HG02970 (cell line): ENCODE results near the gene MNX1.

ENCODE experiments used
- ATAC-seq: cut with Tn5 transposase; IDR thresholded peaks from one replicate; pipeline ENCODE4 v1.9.1; 2021; ENCODE audit warnings: mild to moderate bottlenecking, moderate library complexity, moderate number of reproducible peaks; ENCODE audit not compliant: unreplicated experiment, low FRiP score

The MNX1 gene

DNA sequence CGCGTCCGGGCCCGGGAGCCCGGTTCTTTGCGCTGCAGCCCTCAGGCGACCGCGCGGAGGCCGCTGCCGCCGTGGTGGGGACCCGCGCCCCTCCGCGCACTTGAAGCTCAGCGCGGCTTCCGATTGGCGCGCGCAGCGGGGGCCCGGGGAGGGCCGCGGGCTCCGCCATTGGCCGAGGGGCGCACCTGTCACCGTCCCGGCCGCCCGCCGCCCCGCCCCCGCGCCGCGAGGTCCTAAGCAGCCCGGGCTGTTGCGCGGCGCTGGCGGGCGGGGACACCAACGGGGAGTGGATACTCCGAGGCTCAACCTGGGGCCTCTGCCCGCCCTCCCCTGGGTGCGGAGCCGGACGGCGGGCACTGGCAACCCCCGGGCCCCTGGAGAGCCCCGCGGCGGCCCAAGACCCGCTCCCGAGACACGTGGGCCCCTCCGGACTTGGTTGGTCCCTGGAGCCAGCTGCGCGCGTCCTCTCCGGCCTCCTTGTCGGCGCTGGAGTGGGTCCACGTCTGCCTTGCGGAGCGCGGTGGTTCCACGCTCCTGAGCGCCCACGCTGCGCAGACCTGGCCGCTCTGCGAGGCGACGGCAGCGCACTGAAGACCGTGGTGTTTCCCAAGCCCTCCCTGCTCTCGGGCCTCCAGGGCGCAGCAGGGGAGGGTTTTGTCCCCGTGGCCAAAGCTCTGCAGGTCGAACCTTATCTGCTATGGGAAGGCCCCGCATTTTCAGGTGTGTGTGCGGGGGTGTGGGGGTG is at the start of gene MNX1:
Gene MNX1, minus strand, starts transcription at position 76 of the 745 bp plus-strand sequence. CDS start 313 bp downstream, outside the sequence.
- peak; percentile 61 for ATAC-seq

DNA sequence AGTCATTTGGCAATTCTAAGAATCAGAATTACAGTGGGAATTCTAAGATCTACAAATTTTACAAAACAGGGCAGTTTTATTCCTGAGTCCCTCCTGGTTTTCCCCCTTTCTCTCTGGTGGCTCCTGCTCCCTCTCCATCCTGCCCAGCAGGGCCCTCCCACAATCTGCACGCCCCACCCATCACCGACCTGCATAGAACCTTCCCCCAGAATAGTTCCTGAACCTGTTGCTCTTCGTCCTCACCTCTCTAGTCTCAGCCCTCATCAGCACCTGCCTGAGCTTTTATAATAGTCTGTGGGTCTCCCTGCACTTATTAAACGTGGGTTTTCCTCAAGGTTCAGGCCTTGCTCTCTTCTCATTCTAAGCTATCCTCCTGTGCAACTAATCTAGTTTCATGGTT is 49.1 kb upstream of the MNX1 start:
- no peak for ATAC-seq

GRCh38 chr7:157058701-157059100 is 48.2 kb upstream of the MNX1 start:
- ATAC-seq = no peak

GRCh38 chr7:157058068-157058467 is 47.6 kb upstream of the MNX1 start:
- ATAC-seq = no peak

- no peak for ATAC-seq
Measured at GRCh38 chr7:157056957-157057902, 46.8 kb upstream of the MNX1 start.

GRCh38 chr7:157056246-157056645 is 45.8 kb upstream of the MNX1 start:
- no peak for ATAC-seq

DNA sequence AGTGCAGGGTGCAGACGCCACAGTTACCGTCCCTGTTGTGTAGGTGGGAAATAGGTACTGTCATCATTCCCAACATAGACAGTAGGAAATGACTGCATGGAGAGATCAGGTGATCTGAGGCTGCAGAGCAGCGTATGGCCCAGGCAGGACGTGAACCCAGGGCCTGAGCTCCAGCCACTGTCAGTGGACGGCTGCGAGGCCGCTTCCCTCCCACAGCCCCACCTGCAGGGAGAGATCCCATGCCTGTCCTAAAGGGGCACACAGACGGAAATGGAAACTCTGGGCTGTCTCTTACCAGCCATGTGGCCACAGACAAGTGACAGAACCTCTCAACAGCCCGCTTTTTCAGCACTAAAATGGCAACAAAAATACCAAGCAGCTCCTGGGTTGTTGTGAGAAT is 44.5 kb upstream of the MNX1 start:
- no peak for ATAC-seq

- no peak for ATAC-seq
Measured at GRCh38 chr7:157053118-157053517, 42.7 kb upstream of the MNX1 start.

GRCh38 chr7:157047148-157047547 is 36.7 kb upstream of the MNX1 start:
- ATAC-seq = no peak

DNA sequence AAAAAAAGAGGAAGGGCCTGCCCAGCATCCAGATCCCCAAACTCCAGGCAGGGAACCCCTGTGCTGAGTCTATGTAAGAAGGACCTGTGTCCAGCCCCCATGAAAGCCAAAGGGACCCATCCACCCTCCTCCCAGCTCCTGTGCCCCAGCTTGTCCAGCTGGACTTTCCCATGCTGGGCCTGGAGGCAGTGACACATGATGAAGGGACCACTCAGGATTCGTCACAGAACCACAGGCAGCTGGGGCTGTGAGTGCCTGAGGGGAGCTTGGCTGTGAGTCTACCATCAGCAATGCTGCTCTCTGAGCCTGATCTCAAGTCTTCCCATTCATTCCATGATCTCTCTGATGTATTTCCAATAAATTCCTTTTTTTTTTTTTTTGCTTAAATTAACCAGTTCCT is 36.2 kb upstream of the MNX1 start:
- ATAC-seq = no peak

DNA sequence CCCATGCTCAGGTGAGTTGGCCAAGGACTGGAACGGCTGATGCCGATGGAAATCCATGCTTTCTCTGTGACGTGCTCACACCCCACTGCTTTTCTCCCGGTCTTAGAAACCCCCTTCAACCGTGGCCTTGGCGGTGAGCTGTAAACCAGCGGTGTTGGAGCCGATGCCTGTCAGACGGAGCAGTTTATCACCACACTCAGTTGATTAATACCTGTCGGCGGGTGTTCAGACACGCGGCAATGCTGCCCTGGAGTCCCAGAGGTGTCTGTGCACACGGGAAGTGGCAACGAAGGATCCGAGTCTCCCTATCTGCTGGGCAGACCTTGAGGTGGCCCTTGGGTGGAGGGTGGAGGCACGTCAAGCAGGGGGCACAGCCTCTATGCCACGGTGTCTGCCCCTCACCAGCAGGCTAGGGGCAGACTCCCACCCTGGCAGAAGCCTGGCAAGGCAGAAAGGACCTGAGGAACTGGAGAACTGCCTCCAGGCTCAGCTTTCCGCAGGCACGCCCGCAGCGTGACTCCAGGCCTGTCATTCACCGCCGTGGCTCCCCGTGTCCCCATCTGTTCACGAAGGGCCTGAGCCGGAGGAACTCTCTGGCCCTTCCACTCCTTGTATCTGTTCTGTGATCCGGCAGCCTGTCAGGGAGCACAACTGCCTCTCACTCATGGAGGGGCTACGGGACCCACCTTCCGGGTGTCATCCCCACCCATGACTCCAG is 34.6 kb upstream of the MNX1 start:
- ATAC-seq = no peak

DNA sequence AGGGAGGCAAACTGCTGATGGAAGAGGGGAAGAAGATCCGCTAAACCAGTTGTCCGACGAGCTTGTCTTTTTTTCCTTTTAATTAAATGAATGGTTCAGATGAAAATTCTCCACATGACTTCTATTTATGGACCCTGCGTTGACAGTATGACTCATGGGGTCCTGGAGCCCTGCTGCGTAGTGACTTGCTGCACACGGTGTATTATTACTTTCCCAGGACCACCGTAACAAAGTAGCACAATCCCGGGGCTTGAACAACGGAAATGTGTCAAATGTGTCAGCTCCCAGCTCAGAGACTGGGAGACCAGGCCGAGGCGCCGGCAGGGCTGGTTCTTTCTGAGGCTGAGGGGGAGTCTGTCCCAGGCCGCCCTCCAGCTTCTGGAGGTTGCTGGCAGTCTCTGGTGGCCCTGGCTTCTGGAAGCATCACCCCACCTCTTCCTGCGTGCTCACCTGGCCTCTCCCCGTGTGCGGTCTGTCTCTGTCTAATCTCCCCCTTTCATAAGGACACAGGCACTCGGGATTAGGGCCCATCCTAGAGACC is 33.8 kb upstream of the MNX1 start:
- ATAC-seq = no peak

GRCh38 chr7:157043745-157044144 is 33.3 kb upstream of the MNX1 start:
- ATAC-seq = no peak

DNA sequence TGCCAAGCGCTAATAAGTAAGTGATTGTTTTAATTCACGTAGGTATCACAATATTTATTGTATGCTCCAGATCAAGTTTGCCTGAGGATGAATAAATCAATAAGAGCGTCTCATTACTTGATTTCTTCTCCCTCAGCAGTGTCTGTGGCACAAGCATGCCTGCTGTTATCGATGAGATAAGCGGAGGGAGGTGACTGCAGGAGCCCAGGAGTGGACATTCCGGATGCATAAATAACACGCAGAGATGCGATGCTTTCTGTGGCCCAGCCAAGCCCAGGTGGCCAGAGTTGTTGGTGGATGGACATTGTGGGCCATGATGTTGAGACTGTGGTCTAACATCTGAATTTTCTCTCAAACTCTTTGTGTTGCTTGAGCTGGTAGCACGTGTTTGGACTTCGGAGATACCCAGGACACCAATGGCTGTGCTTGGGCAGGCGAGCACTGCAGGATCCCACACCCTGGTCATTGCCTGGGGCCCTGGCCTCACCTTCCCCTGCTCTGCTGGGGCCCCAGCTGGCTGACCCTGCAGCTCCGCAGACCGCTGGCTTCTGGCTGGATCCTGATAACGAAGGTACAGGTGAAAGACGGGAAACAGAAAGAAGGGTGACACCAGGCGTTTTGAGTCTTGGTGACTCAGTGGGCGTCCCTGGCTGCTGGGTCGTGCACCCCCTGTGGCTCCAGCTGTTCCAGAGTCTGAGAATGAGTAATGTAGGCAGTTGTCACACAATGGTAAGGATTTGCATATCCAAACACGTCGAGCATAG is 31.2 kb upstream of the MNX1 start:
- no peak for ATAC-seq

DNA sequence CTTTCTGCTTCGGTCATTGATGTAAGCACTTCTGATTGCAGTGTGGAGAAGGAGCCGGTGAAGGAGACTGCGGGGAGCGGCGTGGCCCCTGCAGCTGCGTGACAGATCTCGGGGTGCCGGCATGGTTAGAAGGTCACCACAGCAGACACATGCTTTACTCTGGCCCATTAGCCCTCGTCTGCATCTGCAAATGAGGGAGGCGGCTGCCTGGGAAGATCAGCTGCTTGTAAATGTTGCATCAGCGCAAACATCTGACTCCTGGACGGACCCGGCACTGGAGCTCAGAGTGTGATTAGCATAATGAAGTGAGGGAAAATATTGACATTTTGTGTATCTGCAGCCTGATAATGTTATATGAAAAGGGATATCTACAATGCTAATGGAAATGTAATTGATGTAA is 30.5 kb upstream of the MNX1 start:
- ATAC-seq = no peak

DNA sequence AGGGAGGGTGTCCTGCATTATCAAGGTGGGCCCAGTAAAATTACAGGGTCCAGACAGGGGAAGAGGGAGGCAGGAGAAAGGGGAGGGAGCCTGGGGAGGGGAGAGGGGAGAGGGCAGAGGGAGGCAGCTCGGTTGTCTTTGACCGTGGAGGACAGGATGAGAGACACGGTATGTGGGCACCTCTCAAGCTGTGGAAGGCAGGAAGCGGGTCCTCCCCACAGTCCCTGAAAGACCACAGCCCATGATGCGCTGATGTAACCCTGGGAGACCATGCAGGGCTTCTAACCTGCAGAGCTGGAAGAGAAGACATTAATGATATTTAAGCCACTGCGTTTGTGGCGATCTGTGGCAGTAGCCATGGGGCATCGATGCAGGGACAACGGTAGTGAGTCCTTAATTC is 27.2 kb upstream of the MNX1 start:
- ATAC-seq = no peak

DNA sequence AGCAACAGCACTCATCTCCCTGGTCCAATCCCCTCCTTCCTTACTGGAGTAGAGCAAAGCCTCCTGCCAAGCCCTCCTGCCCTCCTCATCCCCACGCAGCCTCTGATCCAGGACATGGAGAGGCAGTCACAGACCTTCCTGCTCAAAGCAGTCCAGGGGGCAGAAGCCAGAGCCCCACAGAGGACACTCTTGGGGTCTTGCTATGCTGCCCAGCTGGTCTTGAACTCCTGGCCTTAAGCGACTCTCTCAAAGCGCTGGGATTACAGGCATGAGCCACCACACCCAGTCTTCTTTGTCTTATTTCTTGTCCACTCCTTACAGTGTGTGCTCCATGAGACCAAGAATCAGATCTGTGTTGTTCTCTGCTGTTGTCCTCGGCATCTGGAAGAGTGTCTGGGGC is 26.6 kb upstream of the MNX1 start:
- no peak for ATAC-seq

DNA sequence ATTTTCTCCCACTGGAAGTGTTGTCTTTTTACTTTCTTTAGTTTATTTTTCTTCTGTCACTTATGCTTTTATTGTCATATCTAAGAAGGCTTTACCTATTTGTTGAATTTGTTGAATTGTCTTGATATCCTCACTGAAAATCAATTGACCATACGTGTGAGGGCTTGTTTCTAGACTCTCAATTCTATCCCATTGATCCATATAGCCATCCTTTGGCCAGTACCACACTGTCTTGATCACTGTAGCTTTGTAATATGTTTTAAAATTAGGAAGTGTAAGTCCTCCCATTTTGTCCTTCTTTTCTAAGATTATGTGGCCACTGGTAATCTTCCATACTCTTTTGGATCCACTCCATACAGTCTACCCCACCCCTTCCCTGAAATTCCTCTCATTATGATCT is 25.5 kb upstream of the MNX1 start:
- ATAC-seq = no peak

DNA sequence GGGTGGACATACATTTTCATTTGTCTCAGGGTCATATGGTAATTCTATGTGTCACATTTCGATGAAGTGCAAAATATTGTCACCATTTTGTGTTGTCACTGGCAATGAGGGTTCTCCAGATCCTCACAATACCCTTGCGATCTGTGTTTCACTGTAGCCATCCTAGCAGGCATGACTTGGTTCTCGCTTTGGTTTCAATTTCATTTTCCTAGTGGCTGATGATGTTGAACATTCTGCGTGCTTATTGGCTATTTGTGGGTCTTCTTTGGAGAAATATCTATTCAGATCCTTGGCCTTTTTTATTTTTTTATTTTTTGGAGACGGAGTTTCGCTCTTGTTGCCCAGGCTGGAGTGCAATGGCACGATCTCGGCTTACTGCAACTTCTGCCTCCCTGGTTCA is 24.8 kb upstream of the MNX1 start:
- ATAC-seq = no peak
